ENCODE measurements around the gene HES3.

The HES3 gene

DNA sequence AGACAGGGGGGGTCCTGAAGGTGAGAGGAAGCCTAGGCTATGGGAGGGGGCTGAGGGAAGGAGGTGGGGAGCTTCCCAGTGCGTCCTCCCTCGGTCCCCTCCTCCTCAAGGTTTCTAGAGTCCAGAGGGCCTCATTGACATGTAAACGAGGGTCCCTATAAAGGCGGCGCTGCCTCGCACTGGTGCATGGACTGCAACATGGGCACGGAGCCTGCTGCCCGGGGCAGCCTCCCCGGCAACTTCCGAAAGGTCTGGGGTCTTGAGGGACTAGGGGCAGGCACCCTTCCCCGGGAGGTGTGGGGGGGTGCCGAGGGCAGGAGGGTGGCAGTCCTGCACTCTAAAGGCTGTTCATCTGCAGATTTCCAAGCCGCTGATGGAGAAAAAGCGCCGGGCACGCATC lies at the start of gene HES3:
HES3 (plus strand) TSS at position 187 of the 400 bp plus-strand sequence; CDS start at position 374, 187 bp downstream.
- DNase-seq (ENCODE audit: low read depth in 2 of 2): no peak

DNA sequence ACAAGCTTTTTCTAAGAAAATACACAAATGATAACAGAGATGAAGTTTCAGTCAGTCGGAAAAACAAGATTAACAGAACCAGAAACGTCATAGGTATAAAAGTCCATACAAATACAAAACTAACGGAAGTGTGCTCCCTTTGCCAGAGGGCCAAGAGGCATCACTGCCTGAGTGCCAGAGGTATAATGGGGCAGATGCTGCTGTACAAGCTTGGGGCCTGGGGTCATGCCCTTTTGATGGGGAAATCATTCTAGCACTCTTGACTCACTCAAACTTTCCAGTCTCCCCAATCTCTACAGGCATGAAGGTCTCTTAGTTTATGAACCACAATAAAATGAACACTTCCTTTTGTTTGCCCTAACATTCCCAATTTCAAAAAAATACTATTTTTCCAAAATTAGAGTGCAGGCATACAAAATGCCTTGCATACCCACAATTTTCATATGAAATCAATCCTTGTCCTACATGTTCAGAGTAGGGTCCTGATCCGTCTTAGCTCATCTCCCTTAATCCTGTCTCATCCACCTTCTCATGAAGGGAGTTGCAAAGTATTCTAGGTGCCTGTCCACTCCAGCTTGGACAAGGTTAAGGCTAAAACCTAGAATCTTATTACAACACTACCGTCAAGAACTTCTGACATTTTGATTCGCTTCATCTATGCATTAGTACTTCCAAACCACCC lies 46.1 kb upstream of the HES3 start:
- DNase-seq (ENCODE audit: low read depth in 2 of 2): no peak

GRCh38 chr1:6198646-6199297 lies 45.2 kb upstream of the HES3 start:
- no peak for DNase-seq (ENCODE audit: low read depth in 2 of 2)

GRCh38 chr1:6199298-6200187 lies 44.4 kb upstream of the HES3 start, which contains the start of gene RPL22:
TSS of gene RPL22 (minus strand) at chr1:6199595. CDS start at chr1:6199573, 22 bp downstream.
- DNase-seq (ENCODE audit: low read depth in 2 of 2): peak; percentile 95 to 97

- DNase-seq (ENCODE audit: low read depth in 2 of 2): no peak
These were observed 43.7 kb upstream of the HES3 start for GRCh38 chr1:6200188-6200809.

DNA sequence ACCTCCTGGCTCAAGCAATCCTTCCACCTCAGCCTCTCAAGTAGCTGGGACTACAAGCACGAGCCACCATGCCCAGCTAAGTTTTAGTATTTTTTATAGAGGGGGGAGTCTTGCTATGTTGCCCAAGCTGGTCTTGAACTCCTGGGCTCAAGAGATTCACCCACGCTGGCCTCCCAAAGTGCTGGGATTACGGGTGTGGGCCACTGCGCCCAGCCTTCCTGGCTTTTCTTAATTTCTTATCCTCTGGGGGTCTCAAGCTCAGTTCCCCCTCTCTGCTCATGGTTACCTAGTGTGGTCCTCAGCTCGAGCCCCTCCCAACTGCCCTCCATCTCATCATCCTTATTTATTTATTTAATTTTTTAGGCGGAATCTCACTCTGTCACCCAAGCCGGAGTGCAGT lies 41.7 kb upstream of the HES3 start:
- no peak for DNase-seq (ENCODE audit: low read depth in 2 of 2)

GRCh38 chr1:6205849-6206519 lies 38.0 kb upstream of the HES3 start, which contains the start of gene RNF207:
TSS of gene RNF207 (plus strand) at chr1:6206119. CDS start at chr1:6206536, 417 bp downstream.
- peak; percentile 42 to 59 for DNase-seq (ENCODE audit: low read depth in 2 of 2)

- no peak for DNase-seq (ENCODE audit: low read depth in 2 of 2)
These were observed 37.5 kb upstream of the HES3 start for GRCh38 chr1:6206520-6206855.

- no peak for DNase-seq (ENCODE audit: low read depth in 2 of 2)
These were observed 36.7 kb upstream of the HES3 start for GRCh38 chr1:6207075-6207885.

- no peak for DNase-seq (ENCODE audit: low read depth in 2 of 2)
These were observed 36.1 kb upstream of the HES3 start for GRCh38 chr1:6207921-6208320.

- no peak for DNase-seq (ENCODE audit: low read depth in 2 of 2)
These were observed 35.0 kb upstream of the HES3 start for GRCh38 chr1:6208723-6209660.

GRCh38 chr1:6209661-6210580 lies 34.1 kb upstream of the HES3 start:
- no peak for DNase-seq (ENCODE audit: low read depth in 2 of 2)

DNA sequence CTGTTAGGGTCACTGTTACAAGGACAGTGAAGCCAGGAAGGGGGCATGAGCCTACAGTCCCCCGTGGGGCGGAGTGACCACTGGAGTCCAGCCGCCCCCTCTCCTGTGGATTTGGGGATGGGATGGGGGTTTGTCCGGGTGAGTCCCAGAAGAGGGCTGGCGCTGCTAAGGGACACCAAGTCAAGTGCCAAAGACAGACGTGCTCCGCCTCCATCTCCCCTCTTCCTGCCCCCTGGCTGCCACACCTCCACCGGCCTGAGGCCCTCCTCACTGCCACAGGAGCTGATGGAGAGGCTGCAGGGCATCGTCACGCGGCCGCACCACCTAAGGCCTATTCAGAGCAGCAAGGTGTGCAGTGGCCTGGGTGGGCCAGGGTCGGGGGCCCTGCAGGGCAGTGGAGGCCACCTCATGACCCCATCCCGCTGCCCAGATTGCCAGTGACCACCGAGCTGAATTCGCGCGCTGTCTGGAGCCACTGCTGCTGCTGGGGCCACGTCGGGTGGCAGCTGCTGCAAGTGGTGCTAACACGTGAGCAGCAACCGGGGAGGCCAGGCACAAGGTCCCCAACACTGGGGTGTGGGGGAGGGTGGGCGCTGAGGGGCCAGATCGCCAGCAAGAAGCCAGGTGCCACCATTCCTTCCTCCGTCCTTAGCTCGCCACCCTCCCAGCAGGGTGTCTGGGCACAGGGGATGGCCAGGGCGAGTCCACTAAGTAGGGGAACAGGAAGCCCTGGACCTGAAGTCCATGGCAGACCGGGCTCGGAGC lies 33.2 kb upstream of the HES3 start:
- DNase-seq (ENCODE audit: low read depth in 2 of 2): no peak

DNA sequence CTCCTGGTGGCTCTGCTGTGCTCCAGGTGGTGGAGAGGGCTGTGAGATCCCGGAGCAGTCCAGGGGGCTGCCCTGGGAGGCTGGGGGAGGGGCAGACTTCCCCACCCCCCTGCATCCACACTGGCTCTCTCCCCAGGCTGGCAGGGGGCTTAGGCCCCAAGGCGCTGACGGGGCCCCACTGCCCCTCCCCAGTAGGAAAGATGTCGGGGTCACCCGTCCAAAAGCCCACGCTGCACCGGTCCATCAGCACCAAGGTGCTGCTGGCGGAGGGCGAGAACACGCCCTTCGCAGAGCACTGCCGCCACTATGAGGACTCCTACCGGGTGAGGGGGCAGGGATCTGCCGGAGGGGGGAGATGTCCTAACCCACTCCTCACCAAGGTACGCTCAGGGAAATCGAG lies 32.2 kb upstream of the HES3 start:
- DNase-seq (ENCODE audit: low read depth in 2 of 2): no peak

GRCh38 chr1:6212193-6212959 lies 31.6 kb upstream of the HES3 start:
- no peak for DNase-seq (ENCODE audit: low read depth in 2 of 2)

DNA sequence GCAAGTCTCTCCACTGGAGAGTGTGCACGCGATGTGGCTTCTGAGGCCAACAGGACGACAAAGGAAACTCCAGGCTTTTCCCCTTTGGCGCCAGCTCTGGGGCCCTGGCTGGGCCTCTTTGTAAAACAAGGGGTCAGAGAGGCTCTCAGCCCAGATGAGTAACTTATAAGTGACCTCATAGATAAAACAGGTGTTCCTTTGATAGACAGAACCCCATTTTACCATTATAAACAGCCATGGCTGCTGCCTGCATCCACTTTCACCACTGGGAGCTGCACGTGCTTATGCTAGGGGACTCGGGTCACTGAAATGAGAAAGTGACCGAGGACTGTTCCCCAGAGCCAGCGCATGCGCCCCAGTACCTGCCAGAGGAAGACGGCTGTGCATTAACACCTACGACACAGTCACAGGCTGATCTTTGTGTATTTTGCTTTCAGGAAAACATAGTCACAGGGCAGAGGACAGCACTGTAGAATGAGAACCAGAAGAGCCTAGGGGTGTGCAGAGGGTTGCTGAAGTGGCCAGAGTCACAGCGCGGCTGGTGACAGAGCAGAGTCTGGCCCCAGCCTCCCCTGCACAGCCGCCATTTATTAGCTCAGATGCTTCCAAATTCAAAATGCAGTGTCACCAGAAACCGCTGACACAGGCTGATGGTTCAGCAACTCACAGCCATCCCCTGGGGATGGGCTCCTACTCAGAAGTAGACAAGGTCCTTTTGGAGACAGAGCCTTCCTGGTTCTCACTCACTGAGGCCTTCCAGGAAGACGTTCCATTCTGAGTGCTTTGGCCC lies 25.4 kb upstream of the HES3 start:
- DNase-seq (ENCODE audit: low read depth in 2 of 2): no peak

All from activated CD4-positive, alpha-beta T cell treated with anti-CD3 and anti-CD28 coated beads for 24 hours (primary cell).